ENCODE measurements around the gene GCHFR.

The GCHFR gene

GRCh38 chr15:40782609-40783227 is 18.9 kb downstream of the GCHFR start:
- ChIA-PET CTCF (interaction anchor here (0.7 to 2.0 kb wide), 20 partner anchors 9 to 325 kb away, joined by 3 to 18 read pairs (median 5); partner anchors contain the start of genes C15orf62 and VPS18), POLR2A (interaction anchor here (0.6 to 1.2 kb wide), 4 partner anchors 22 to 184 kb away, joined by 3 to 5 read pairs (median 4); partner anchors contain the start of gene SPINT1)
- Histone ChIP-seq H3K36me3 (ENCODE audit: control insufficient read depth in 2 of 2, insufficient read depth in 1 of 2, low read length in 2 of 2) (peaks cover 6 to 20% of the 10 kb centered on the region in 2 experiments; a peak in 2 of 3 replicates), H3K4me1 (ENCODE audit: control insufficient read depth, insufficient read depth, low read length) (peaks cover 6% of the 10 kb centered on the region), H3K9me3 (ENCODE audit: control insufficient read depth, insufficient read depth, low read depth, low read length) (no peaks in the 10 kb centered on the region), H3K27ac (ENCODE audit: extremely low read depth, low read depth, low read length) (no peak overlapping the region), H3K4me3 (ENCODE audit: low read depth, low read length) (no peak overlapping the region)
- TF ChIP-seq ZNF768 (tag by site-specific recombination; IDR thresholded peaks at IDR 0.05) (no peak), ZNF791 (tag by site-specific recombination; IDR thresholded peaks at IDR 0.05) (no peak), CTCF (tag by site-specific recombination; IDR thresholded peaks at IDR 0.05) (peak; percentile 87), ZNF530 (tag by site-specific recombination; IDR thresholded peaks at IDR 0.05; ENCODE audit: low read depth) (no peak), ZNF140 (tag by site-specific recombination; IDR thresholded peaks at IDR 0.05) (no peak), ZNF335 (tag by site-specific recombination; conservative IDR thresholded peaks at IDR 0.05) (no peak), ZEB2 (tag by site-specific recombination; IDR thresholded peaks at IDR 0.05) (no peak), ZFP41 (tag by site-specific recombination; IDR thresholded peaks at IDR 0.05; ENCODE audit: borderline replicate concordance) (no peak), GLI4 (tag by site-specific recombination; IDR thresholded peaks at IDR 0.05) (no peak), ZNF10 (tag by site-specific recombination; IDR thresholded peaks at IDR 0.05) (peak; percentile 37; the same call in 1 of the 2 replicates), ZBTB1 (tag by site-specific recombination; IDR thresholded peaks at IDR 0.05) (no peak), ZNF211 (tag by site-specific recombination; IDR thresholded peaks at IDR 0.05; ENCODE audit: low read depth) (no peak), ZNF664 (tag by site-specific recombination; IDR thresholded peaks at IDR 0.05) (no peak), AEBP2 (tag by site-specific recombination; IDR thresholded peaks at IDR 0.05; ENCODE audit: borderline replicate concordance) (no peak), ZNF416 (tag by site-specific recombination; IDR thresholded peaks at IDR 0.05) (no peak), INSM2 (tag by site-specific recombination; IDR thresholded peaks at IDR 0.05) (no peak), ZIC2 (tag by site-specific recombination; IDR thresholded peaks at IDR 0.05) (peak; percentile 66), SP7 (tag by site-specific recombination; IDR thresholded peaks at IDR 0.05) (peak; percentile 38; the same call in 1 of the 2 replicates), PBX3 (CRISPR knock-in tag; IDR thresholded peaks at IDR 0.05) (no peak), ZNF629 (tag by site-specific recombination; IDR thresholded peaks at IDR 0.05) (no peak), BCL11B (tag by site-specific recombination; IDR thresholded peaks at IDR 0.05; ENCODE audit: low read depth) (no peak), ZBTB21 (tag by site-specific recombination; IDR thresholded peaks at IDR 0.05) (no peak), WT1 (tag by site-specific recombination; IDR thresholded peaks at IDR 0.05) (no peak), YY1 (tag by site-specific recombination; IDR thresholded peaks at IDR 0.05) (no peak), ZNF654 (tag by site-specific recombination; IDR thresholded peaks at IDR 0.05; ENCODE audit: low read depth) (peak; percentile 74), GFI1B (tag by site-specific recombination; IDR thresholded peaks at IDR 0.05) (no peak), ZNF341 (tag by site-specific recombination; IDR thresholded peaks at IDR 0.05; ENCODE audit: low read depth) (no peak), ZNF121 (tag by site-specific recombination; IDR thresholded peaks at IDR 0.05) (no peak), ZNF223 (tag by site-specific recombination; IDR thresholded peaks at IDR 0.05) (no peak), YY2 (tag by site-specific recombination; IDR thresholded peaks at IDR 0.05) (peak; percentile 34; the same call in 1 of the 2 replicates), ZBTB11 (tag by site-specific recombination; conservative IDR thresholded peaks at IDR 0.05; ENCODE audit: low read depth) (no peak)

All from HEK293 (cell line).